Brain microvascular endothelial cell (primary cell): ENCODE measurements around the gene ITGAV.

Source experiments
- DNase-seq: peaks from one replicate; pipeline ENCODE4 v3.0.0-alpha.2; 2020
- H3K27ac ChIP-seq: fragments of 250-450 bp; sonication (Bioruptor Pico); 2 replicates; pipeline ENCODE4 v1.5.1; 2020; ENCODE audit warnings: mild to moderate bottlenecking, moderate library complexity
- H3K27me3 ChIP-seq: fragments of 250-450 bp; sonication (Bioruptor Pico); replicated peaks from 2 replicates; pipeline ENCODE4 v1.5.1; 2020; ENCODE audit warnings: mild to moderate bottlenecking
- H3K36me3 ChIP-seq: fragments of 250-450 bp; sonication (Bioruptor Pico); replicated peaks from 2 replicates; pipeline ENCODE4 v1.5.1; 2020; ENCODE audit warnings: mild to moderate bottlenecking
- H3K4me3 ChIP-seq: 2 replicates; pipeline ENCODE4 v1.5.1; 2011; ENCODE audit warnings: low read depth, mild to moderate bottlenecking, control low read depth, low read length, moderate library complexity
- in situ Hi-C: cut with HindIII; loops from 2 replicates; pipeline ENCODE4 v1.10.0; 2017; ENCODE audit warnings: low sequenced_read_pairs, low pct_ligation_motif_present
- TF ChIP-seq, protein P1 (sequence below): IDR thresholded peaks from 2 replicates; pipeline ENCODE4 v1.5.1; 2011; ENCODE audit warnings: low read depth, mild to moderate bottlenecking, moderate library complexity, low read length, control low read depth, inconsistent platforms; ENCODE audit errors: missing control alignments

Gene ITGAV

DNA sequence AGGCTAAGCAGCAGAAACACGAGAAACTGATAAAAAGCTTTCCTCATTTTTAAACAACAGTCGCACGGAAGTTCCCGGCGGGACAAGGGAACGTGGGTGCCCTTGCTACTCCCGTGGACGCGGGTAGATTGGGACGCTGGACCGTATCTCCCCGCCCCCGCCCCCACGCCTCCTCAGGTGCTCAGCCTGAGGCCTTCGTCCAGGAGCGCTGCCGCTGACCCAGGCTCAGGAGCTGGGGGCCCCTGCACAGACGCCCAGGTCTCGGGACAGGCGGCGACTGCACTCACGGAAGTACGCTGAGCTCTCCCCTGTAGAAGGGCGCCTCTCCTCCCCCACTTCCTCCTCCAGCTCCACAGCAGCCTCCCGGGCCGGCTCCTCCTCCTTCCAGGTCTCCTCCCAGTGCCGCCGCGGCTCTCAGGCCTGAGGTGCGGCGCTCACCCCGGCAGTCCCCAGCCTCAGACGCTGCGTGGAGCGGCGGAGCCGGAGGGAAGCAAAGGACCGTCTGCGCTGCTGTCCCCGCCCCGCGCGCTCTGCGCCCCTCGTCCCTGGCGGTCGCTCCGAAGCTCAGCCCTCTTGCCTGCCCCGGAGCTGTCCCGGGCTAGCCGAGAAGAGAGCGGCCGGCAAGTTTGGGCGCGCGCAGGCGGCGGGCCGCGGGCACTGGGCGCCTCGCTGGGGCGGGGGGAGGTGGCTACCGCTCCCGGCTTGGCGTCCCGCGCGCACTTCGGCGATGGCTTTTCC lies at the start of gene ITGAV:
Gene ITGAV (plus strand): TSS at position 445 of the 738 bp plus-strand sequence. CDS start 283 bp downstream, at position 728.
- H3K36me3 ChIP-seq: no peaks in the 10 kb centered on the region
- peak; percentile 92 for DNase-seq
- H3K4me3 ChIP-seq: peak within 1 kb of the TSS; percentile 77
- H3K27me3 ChIP-seq: no peaks in the 10 kb centered on the region
- H3K27ac ChIP-seq: peak within 1 kb of the TSS; percentile 88
- TF ChIP-seq, protein P1, sequence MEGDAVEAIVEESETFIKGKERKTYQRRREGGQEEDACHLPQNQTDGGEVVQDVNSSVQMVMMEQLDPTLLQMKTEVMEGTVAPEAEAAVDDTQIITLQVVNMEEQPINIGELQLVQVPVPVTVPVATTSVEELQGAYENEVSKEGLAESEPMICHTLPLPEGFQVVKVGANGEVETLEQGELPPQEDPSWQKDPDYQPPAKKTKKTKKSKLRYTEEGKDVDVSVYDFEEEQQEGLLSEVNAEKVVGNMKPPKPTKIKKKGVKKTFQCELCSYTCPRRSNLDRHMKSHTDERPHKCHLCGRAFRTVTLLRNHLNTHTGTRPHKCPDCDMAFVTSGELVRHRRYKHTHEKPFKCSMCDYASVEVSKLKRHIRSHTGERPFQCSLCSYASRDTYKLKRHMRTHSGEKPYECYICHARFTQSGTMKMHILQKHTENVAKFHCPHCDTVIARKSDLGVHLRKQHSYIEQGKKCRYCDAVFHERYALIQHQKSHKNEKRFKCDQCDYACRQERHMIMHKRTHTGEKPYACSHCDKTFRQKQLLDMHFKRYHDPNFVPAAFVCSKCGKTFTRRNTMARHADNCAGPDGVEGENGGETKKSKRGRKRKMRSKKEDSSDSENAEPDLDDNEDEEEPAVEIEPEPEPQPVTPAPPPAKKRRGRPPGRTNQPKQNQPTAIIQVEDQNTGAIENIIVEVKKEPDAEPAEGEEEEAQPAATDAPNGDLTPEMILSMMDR: no peak
- in situ Hi-C loops: no loop called here

DNA sequence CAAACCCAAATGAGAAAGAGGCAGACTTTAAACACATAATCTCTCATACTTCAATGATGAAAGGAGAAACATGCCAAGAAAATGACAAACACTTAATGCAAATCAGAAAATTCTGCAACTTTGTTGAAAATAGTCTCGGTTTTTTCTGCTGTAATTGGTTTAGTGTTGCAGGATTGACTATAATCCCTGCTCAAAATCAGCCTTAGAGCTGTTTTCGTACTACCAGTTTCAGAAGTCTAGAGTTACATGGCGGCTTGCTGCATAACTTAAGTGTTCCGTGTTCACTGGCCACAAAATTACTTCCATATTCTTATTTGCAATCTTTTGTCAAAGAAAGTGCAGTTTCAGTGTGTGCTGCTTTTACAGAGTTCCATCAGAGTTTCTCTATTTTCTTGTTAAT lies 48.9 kb upstream of the ITGAV start:
- DNase-seq: no peak
- no peaks in the 10 kb centered on the region for H3K36me3 ChIP-seq
- H3K27me3 ChIP-seq: no peaks in the 10 kb centered on the region
- no peak overlapping the region for H3K4me3 ChIP-seq
- H3K27ac ChIP-seq: no peak overlapping the region
- in situ Hi-C loops: no loop called here
- TF ChIP-seq, protein P1: no peak

DNA sequence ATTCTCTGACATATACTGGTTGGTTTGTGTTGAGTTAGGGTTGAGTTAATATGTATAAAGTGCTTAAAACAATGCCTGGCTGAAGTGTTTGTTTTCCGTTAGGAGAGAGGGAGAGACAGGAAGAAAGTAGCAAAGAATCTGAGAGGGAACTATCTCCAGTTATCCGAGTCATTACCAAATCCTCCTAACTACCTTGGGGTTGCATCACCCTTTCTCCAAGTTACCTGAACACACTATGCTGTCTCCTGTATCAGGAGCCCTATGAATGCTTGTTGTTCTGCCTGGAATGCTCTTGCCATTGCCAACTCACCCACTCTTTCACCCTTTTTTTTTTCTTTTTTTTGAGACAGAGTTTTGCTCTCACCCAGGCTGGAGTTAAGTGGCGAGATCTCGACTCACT lies 47.9 kb upstream of the ITGAV start:
- H3K4me3 ChIP-seq: no peak overlapping the region
- DNase-seq: no peak
- H3K27me3 ChIP-seq: no peaks in the 10 kb centered on the region
- no peak overlapping the region for H3K27ac ChIP-seq
- TF ChIP-seq, protein P1: no peak
- H3K36me3 ChIP-seq: no peaks in the 10 kb centered on the region
- in situ Hi-C loops: no loop called here

DNA sequence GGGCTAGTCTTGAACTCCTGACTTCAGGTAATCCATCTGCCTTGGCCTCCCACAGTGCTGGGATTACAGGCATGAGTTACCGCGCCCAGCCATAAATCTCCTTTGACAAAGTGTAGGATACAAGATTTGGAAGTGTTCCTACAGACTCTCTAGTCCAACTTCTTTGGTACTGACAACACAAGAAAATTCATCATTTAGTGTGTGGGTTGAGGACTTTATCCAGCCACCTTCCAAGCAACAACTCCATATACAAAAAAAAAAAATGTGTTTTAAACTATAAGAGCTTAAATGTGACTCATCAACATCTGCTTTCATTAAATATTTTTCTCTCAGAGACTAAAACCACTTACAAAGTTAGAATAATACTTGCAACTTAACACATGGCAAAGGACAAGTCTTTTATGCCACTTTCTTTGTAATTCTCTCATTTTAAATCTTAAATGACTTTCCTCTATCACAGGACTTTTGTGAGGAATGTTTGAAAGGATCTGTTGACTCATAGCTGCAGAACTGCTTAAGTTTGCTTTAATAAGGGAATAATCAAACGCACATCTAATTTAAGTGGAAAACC lies 46.2 kb upstream of the ITGAV start:
- in situ Hi-C loops: no loop called here

DNA sequence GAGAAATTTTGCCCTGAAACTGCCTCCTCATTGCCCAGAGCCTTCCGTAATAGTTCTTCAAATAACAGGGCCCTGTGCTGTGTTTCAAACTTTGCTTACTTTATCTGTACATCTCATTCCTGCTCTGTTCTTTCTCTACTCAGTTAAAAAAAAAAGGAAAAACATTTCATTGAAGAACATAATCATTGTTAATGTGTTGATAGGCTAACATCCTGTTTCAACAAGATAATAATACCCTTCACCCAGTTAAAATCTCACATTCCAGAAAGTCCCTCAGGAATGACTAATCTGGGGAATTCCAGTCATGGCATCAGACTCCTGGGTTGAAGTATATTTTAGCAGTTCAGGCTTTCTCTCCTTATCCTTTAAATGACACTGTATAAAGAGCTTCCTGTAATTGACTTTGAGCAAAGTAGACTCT lies 45.6 kb upstream of the ITGAV start:
- Histone ChIP-seq H3K4me3 (peak overlapping the region; percentile 13), H3K27ac (peak overlapping the region; percentile 97), H3K36me3 (no peaks in the 10 kb centered on the region), H3K27me3 (no peaks in the 10 kb centered on the region)
- TF ChIP-seq, protein P1: no peak
- in situ Hi-C loops: no loop called here
- DNase-seq: peak; percentile 84

More for the DNA sequence above, 46.2 kb upstream of the ITGAV start:
- H3K27me3 ChIP-seq: no peaks in the 10 kb centered on the region
- TF ChIP-seq, protein P1: no peak
- peak overlapping the region; percentile 13 for H3K4me3 ChIP-seq
- no peak for DNase-seq
- H3K36me3 ChIP-seq: no peaks in the 10 kb centered on the region
- H3K27ac ChIP-seq: peak overlapping the region; percentile 97
